H9 (cell line): ENCODE results near the gene LONP2. TPM values are rescaled to one million over a fixed set of nuclear protein-coding genes. Genes with fewer than 3 reads are reported as not detected.

Experiments
- DNase-seq: peaks from one replicate; pipeline ENCODE4 v3.0.0-alpha.2; 2017
- H2AFZ ChIP-seq: one replicate; pipeline ENCODE4 v1.6.1; 2013; ENCODE audit warnings: mild to moderate bottlenecking, low read length, control low read depth, moderate library complexity
- H2AK5ac ChIP-seq: 2 replicates; pipeline ENCODE4 v1.6.1; 2013; ENCODE audit warnings: low read length, control low read depth, mixed read lengths; ENCODE audit not compliant: insufficient read length
- H2BK120ac ChIP-seq: one replicate; pipeline ENCODE4 v1.6.1; 2013; ENCODE audit warnings: low read depth, mild to moderate bottlenecking, low read length, control low read depth, inconsistent platforms; ENCODE audit not compliant: poor library complexity, severe bottlenecking
- H2BK12ac ChIP-seq: 2 replicates; pipeline ENCODE4 v1.6.1; 2013; ENCODE audit warnings: low read length, control low read depth, mixed read lengths, low read depth; ENCODE audit not compliant: insufficient read length
- H2BK15ac ChIP-seq: 2 replicates; pipeline ENCODE4 v1.6.1; 2013; ENCODE audit warnings: low read depth, low read length, control low read depth
- H2BK20ac ChIP-seq: one replicate; pipeline ENCODE4 v1.6.1; 2013; ENCODE audit warnings: low read depth, mild to moderate bottlenecking, low read length, control low read depth, inconsistent platforms; ENCODE audit not compliant: poor library complexity, severe bottlenecking
- H2BK5ac ChIP-seq: 2 replicates; pipeline ENCODE4 v1.6.1; 2013; ENCODE audit warnings: low read length, control low read depth, mixed read lengths; ENCODE audit not compliant: insufficient read length
- H3K14ac ChIP-seq: 2 replicates; pipeline ENCODE4 v1.6.1; 2013; ENCODE audit warnings: low read length, control low read depth; ENCODE audit not compliant: insufficient read depth
- H3K18ac ChIP-seq: 2 replicates; pipeline ENCODE4 v1.6.1; 2013; ENCODE audit warnings: low read depth, mild to moderate bottlenecking, mixed read lengths, low read length, control low read depth; ENCODE audit not compliant: insufficient read length
- H3K23ac ChIP-seq: 2 replicates; pipeline ENCODE4 v1.6.1; 2013; ENCODE audit warnings: low read length, control low read depth, mixed read lengths, low read depth; ENCODE audit not compliant: insufficient read length
- H3K23me2 ChIP-seq: 2 replicates; pipeline ENCODE4 v1.6.1; 2013; ENCODE audit warnings: low read depth, mild to moderate bottlenecking, mixed read lengths, low read length, control low read depth; ENCODE audit not compliant: insufficient read length, poor library complexity, severe bottlenecking
- H3K27ac ChIP-seq: 2 replicates; pipeline ENCODE4 v1.5.1; 2013; ENCODE audit warnings: low read length, control low read depth, mixed read lengths, low read depth; ENCODE audit not compliant: insufficient read length
- H3K27me3 ChIP-seq: 2 replicates; pipeline ENCODE4 v1.6.1; 2013; ENCODE audit warnings: low read length, control low read depth, inconsistent platforms; ENCODE audit not compliant: insufficient read depth
- H3K4ac ChIP-seq: 2 replicates; pipeline ENCODE4 v1.6.1; 2013; ENCODE audit warnings: low read depth, mild to moderate bottlenecking, control low read depth, inconsistent platforms, low read length, moderate library complexity
- H3K4me1 ChIP-seq: 2 replicates; pipeline ENCODE4 v1.6.1; 2013; ENCODE audit warnings: low read length, control low read depth, inconsistent platforms; ENCODE audit not compliant: insufficient read depth
- H3K4me2 ChIP-seq: 2 replicates; pipeline ENCODE4 v1.6.1; 2013; ENCODE audit warnings: low read length, control low read depth, mixed read lengths; ENCODE audit not compliant: insufficient read length, insufficient read depth
- H3K56ac ChIP-seq: 2 replicates; pipeline ENCODE4 v1.6.1; 2013; ENCODE audit warnings: low read depth, mild to moderate bottlenecking, mixed read lengths, low read length, control low read depth; ENCODE audit not compliant: insufficient read length
- H3K79me1 ChIP-seq: 2 replicates; pipeline ENCODE4 v1.6.1; 2013; ENCODE audit warnings: low read depth, mild to moderate bottlenecking, moderate library complexity, low read length, control low read depth, inconsistent platforms; ENCODE audit not compliant: insufficient read depth, poor library complexity, severe bottlenecking
- H3K79me2 ChIP-seq: 2 replicates; pipeline ENCODE4 v1.6.1; 2013; ENCODE audit warnings: low read length, control low read depth, inconsistent platforms; ENCODE audit not compliant: insufficient read depth
- H3K9ac ChIP-seq: 2 replicates; pipeline ENCODE4 v1.6.1; 2013; ENCODE audit warnings: low read length, control low read depth, mixed read lengths; ENCODE audit not compliant: insufficient read length; ENCODE audit errors: extremely low read depth
- H3K9me3 ChIP-seq: one replicate; pipeline ENCODE4 v1.6.1; 2013; ENCODE audit warnings: low read depth, low read length, inconsistent platforms; ENCODE audit not compliant: control insufficient read depth
- H3T11ph ChIP-seq: one replicate; pipeline ENCODE4 v1.6.1; 2013; ENCODE audit warnings: mild to moderate bottlenecking, low read length, control low read depth, inconsistent platforms
- H4K20me1 ChIP-seq: one replicate; pipeline ENCODE4 v1.6.1; 2013; ENCODE audit not compliant: control insufficient read depth, insufficient read length, insufficient read depth
- H4K5ac ChIP-seq: 2 replicates; pipeline ENCODE4 v1.6.1; 2013; ENCODE audit warnings: low read depth, mild to moderate bottlenecking, mixed read lengths, low read length, control low read depth; ENCODE audit not compliant: insufficient read length
- H4K8ac ChIP-seq: replicated peaks from 2 replicates; pipeline ENCODE4 v1.6.1; 2013; ENCODE audit warnings: low read length, control low read depth, mixed read lengths, low read depth; ENCODE audit not compliant: insufficient read length
- H4K91ac ChIP-seq: 2 replicates; pipeline ENCODE4 v1.6.1; 2013; ENCODE audit warnings: low read depth, mild to moderate bottlenecking, moderate library complexity, mixed read lengths, low read length, control low read depth; ENCODE audit not compliant: insufficient read length
- H3K27ac Mint-ChIP-seq, 3 experiments: 2 replicates in 2 of 3; 3 replicates in 1 of 3; pipeline ENCODE4 v1.8.0; 2020 to 2021; ENCODE audit warnings: mixed read lengths in 3 of 3, mild to moderate bottlenecking in 1 of 3, moderate library complexity in 1 of 3
- H3K27me3 Mint-ChIP-seq: 2 replicates; pipeline ENCODE4 v1.8.0; 2021; ENCODE audit warnings: low read depth, mild to moderate bottlenecking, moderate library complexity, mixed read lengths
- H3K36me3 Mint-ChIP-seq, 3 experiments: 2 replicates in 2 of 3; 3 replicates in 1 of 3; pipeline ENCODE4 v1.8.0; 2020 to 2021; ENCODE audit warnings: low read depth in 3 of 3, mixed read lengths in 3 of 3; ENCODE audit not compliant: insufficient read depth in 1 of 3
- H3K4me1 Mint-ChIP-seq, 2 experiments: 2 replicates each; pipeline ENCODE4 v1.8.0; 2020; ENCODE audit warnings: mixed read lengths in 2 of 2
- H3K4me3 Mint-ChIP-seq, 2 experiments: 2 replicates in 1 of 2; 3 replicates in 1 of 2; pipeline ENCODE4 v1.8.0; 2020 to 2021; ENCODE audit warnings: mild to moderate bottlenecking in 2 of 2, mixed read lengths in 2 of 2, moderate library complexity in 1 of 2
- H3K9me3 Mint-ChIP-seq, 2 experiments: 2 replicates in 1 of 2; 3 replicates in 1 of 2; pipeline ENCODE4 v1.8.0; 2020; ENCODE audit warnings: mild to moderate bottlenecking in 2 of 2, mixed read lengths in 2 of 2, moderate library complexity in 1 of 2
- WGBS: extraction: QIAGEN DNeasy Blood & Tissue Kit; methylation state at CpG from one replicate; pipeline ENCODE4 v1.1.7; 2013; ENCODE audit warnings: missing lambda C conversion rate, low lambda C conversion rate, mixed read lengths; ENCODE audit not compliant: insufficient read length; ENCODE audit errors: extremely low coverage; 5-methylcytosine and 5-hydroxymethylcytosine counted together
- total RNA-seq: library from RNA; stranded (reverse); gene quantifications from 2 replicates; pipeline ENCODE4 v1.2.1, GENCODE V29; 2021
- TF ChIP-seq, protein P1 (sequence below): fragments of 200-600 bp; sonication (generic); conservative IDR thresholded peaks from 3 replicates; pipeline ENCODE4 v1.8.0; 2021; ENCODE audit warnings: antibody characterized with exemption, mild to moderate bottlenecking

LONP2 gene
- total RNA-seq, 1 experiment from 2014 or later: 27.8 TPM

DNA sequence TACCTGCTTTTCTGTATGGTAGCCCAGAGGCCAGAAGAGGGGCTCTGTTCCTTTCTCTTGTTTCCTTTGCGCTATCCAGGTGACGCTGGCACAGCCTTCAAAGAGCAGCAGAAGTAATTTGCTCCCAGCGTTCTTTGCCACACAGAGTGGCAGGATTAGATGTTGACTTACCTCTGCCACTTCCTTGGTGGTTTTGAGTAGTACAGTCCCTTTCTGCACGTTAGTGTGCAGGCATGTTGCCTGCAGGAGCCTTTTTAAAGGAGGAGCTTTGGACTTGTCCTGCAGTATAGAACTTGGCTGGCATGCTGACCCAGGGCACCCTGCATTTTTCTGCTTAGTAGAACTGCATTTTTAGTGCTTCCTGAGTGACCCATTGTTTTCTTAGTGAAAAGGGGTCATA lies 3.2 kb downstream of the LONP2 start, which contains the start of gene ABCC11:
ABCC11 (minus strand) TSS at position 229 of the 400 bp plus-strand sequence. CDS start 15,618 bp downstream, outside the sequence.
- Histone ChIP-seq H4K5ac (no peak within 1 kb of the TSS), H2BK12ac (no peak within 1 kb of the TSS), H3K56ac (no peak within 1 kb of the TSS), H2AK5ac (no peak within 1 kb of the TSS), H3K4ac (no peak within 1 kb of the TSS), H3K79me2 (no peaks in the 10 kb centered on the region; the same call in 1 of the 2 replicates), H3T11ph (no peak within 1 kb of the TSS), H3K4me2 (no peak within 1 kb of the TSS), H3K23ac (no peak within 1 kb of the TSS), H3K23me2 (peaks cover 7% of the 10 kb centered on the region), H3K9me3 (no peaks in the 10 kb centered on the region), H2BK5ac (no peak within 1 kb of the TSS), H4K8ac (no peak within 1 kb of the TSS), H2BK20ac (no peak within 1 kb of the TSS), H4K20me1 (no peaks in the 10 kb centered on the region), H3K18ac (no peak within 1 kb of the TSS), H3K14ac (no peak within 1 kb of the TSS), H4K91ac (no peak within 1 kb of the TSS), H3K27me3 (no peaks in the 10 kb centered on the region), H2AFZ (no peak within 1 kb of the TSS), H2BK15ac (no peak within 1 kb of the TSS), H3K9ac (no peak within 1 kb of the TSS), H3K27ac (no peak within 1 kb of the TSS), H3K4me1 (peaks cover 2% of the 10 kb centered on the region; the same call in 1 of the 2 replicates), H3K79me1 (no peaks in the 10 kb centered on the region), H2BK120ac (no peak within 1 kb of the TSS)
- TF ChIP-seq, protein P1, sequence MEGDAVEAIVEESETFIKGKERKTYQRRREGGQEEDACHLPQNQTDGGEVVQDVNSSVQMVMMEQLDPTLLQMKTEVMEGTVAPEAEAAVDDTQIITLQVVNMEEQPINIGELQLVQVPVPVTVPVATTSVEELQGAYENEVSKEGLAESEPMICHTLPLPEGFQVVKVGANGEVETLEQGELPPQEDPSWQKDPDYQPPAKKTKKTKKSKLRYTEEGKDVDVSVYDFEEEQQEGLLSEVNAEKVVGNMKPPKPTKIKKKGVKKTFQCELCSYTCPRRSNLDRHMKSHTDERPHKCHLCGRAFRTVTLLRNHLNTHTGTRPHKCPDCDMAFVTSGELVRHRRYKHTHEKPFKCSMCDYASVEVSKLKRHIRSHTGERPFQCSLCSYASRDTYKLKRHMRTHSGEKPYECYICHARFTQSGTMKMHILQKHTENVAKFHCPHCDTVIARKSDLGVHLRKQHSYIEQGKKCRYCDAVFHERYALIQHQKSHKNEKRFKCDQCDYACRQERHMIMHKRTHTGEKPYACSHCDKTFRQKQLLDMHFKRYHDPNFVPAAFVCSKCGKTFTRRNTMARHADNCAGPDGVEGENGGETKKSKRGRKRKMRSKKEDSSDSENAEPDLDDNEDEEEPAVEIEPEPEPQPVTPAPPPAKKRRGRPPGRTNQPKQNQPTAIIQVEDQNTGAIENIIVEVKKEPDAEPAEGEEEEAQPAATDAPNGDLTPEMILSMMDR: no peak
- H3K9me3 Mint-ChIP-seq: no peaks in the 10 kb centered on the region
- peaks cover 8 to 17% of the 10 kb centered on the region in 2 experiments for H3K4me1 Mint-ChIP-seq
- DNase-seq: no peak
- WGBS: no CpG with 5 or more reads among the region's 4 CpGs
- H3K4me3 Mint-ChIP-seq: no peak within 1 kb of the TSS
- H3K36me3 Mint-ChIP-seq: no peaks in the 10 kb centered on the region
- H3K27ac Mint-ChIP-seq: 0 out of 7 replicates have a peak within 1 kb of the TSS, but pooled peaks of 1 of the 3 experiments have one; percentile 7
- H3K27me3 Mint-ChIP-seq: no peaks in the 10 kb centered on the region
